SJSA1 (cell line): ENCODE measurements around the gene PHLDB3. TPM values are rescaled to one million over a fixed set of nuclear protein-coding genes. Genes with fewer than 3 reads are reported as not detected.
A peak's percentile ranks its signal among the peaks of the same experiment; 100 is the strongest.

Source experiments
- DNase-seq, 2 experiments: peaks; one replicate each; pipeline ENCODE4 v3.0.0-alpha.2; 2015 to 2020; ENCODE audit warnings: low spot score in 2 of 2, low read depth in 1 of 2
- H3K27ac ChIP-seq: fragments of 250-450 bp; sonication (Bioruptor Pico); 2 replicates; pipeline ENCODE4 v1.5.1; 2020; ENCODE audit warnings: mild to moderate bottlenecking, moderate library complexity
- H3K27me3 ChIP-seq: fragments of 250-450 bp; sonication (Bioruptor Pico); replicated peaks from 2 replicates; pipeline ENCODE4 v1.5.1; 2020; ENCODE audit warnings: mild to moderate bottlenecking, moderate library complexity
- H3K36me3 ChIP-seq: fragments of 250-450 bp; sonication (Bioruptor Pico); 2 replicates; pipeline ENCODE4 v1.5.1; 2020; ENCODE audit warnings: mild to moderate bottlenecking
- H3K4me1 ChIP-seq: fragments of 250-450 bp; sonication (Bioruptor Pico); replicated peaks from 2 replicates; pipeline ENCODE4 v1.6.1; 2021; ENCODE audit warnings: mild to moderate bottlenecking
- H3K4me3 ChIP-seq: fragments of 250-450 bp; sonication (Bioruptor Pico); 2 replicates; pipeline ENCODE4 v1.5.1; 2020; ENCODE audit warnings: mild to moderate bottlenecking
- H3K9me3 ChIP-seq: fragments of 250-450 bp; sonication (Bioruptor Pico); replicated peaks from 2 replicates; pipeline ENCODE4 v1.5.1; 2020; ENCODE audit warnings: mild to moderate bottlenecking
- total RNA-seq: library from RNA; depleted of rRNA; stranded (reverse); fragments of >200 nt; shearing (Covaris generic); gene quantifications from 2 replicates; pipeline ENCODE4 v1.2.3, GENCODE V29; 2014

PHLDB3 gene
- total RNA-seq, 1 experiment from 2014 or later, result 15.1 TPM

DNA sequence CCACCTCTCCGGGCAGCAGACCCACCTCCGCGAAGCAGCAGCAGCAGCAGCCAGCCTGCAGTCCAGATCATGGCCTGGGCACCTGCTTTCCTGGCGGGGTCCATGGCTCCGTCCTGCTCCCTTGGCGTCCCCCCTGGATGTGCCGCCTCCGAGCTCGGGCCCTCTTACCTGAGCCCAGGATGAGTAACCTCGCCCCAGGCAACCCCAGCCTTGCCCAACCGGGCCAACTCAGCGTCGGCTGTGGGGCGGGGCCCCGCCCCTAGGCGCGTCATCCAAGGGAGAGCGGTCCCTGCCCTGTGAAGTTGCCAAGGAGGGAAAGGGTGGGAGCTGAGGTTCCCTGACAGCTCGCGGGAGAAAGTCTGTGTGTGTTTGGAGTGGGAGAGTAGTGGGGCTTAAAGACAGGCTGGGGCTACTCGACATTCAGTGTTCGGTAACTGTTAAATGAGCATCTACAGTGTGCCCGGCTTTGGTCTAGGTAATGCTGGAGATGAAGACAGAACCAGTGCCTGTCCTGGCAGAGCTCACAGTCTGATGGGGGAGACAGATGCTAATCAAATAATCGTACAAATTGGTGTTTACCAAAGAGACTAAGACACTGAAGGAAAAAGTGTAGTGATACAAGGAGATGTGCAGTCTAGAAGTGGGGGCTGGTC is 39.0 kb downstream of the PHLDB3 start, which contains the start of gene LYPD3:
TSS of gene LYPD3 (minus strand) at position 141 of the 653 bp plus-strand sequence. CDS start at position 104, 37 bp downstream.
- peak within 1 kb of the TSS; percentile 54 for H3K4me3 ChIP-seq
- no peak within 1 kb of the TSS for H3K27ac ChIP-seq
- H3K36me3 ChIP-seq, result no peaks in the 10 kb centered on the region
- peaks cover 51% of the 10 kb centered on the region for H3K4me1 ChIP-seq
- no peaks in the 10 kb centered on the region for H3K27me3 ChIP-seq
- H3K9me3 ChIP-seq, result no peaks in the 10 kb centered on the region
- DNase-seq, result no peak

GRCh38 chr19:43464134-43464775 is 40.3 kb downstream of the PHLDB3 start:
- no peaks in the 10 kb centered on the region for H3K36me3 ChIP-seq
- peak overlapping the region; percentile 54 for H3K4me3 ChIP-seq
- peaks cover 39% of the 10 kb centered on the region for H3K4me1 ChIP-seq
- DNase-seq, result no peak
- H3K27ac ChIP-seq, result 0 out of 2 replicates have a peak overlapping the region, but pooled peaks have one; percentile 22
- H3K9me3 ChIP-seq, result no peaks in the 10 kb centered on the region
- H3K27me3 ChIP-seq, result no peaks in the 10 kb centered on the region

DNA sequence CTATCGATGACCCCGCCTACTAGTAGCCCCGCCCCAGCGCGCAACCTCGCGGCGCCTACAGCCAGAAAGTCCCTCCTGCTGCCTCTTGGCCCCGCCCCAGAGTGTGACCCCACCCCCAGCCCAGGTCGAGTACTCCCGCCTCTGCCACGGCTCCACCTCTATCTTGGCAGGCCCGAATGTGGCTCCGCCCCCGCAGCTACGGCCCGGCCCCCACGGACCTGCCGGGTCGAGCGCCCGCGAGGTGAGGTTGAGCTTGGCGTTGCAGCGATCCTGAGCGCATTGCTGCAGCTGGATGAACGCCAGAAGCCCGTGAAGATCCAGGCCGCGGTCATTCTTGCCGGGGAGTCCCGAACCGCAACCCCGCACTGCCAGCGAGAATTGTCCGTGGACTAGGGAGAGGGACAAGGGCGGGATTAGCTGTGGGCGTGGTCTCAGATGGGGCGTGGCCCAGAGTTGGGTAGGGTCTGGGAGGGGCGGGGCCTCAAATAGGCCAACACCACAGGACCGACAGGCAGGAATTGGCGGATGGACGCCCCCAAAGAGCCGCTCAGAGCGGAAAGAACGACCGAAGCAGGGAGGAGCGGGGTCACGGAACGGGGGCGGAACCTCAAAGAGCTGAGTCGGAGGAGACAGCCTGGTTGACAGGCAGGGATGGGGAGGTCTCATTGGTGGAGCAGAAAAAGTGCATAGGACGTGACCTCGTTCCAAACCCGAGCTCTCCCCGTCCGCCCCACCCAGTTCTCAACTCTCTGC is 41.0 kb downstream of the PHLDB3 start:
- Histone ChIP-seq H3K4me3 (peak overlapping the region; percentile 54), H3K9me3 (no peaks in the 10 kb centered on the region), H3K27ac (peak overlapping the region; percentile 22; the same call in 1 of the 2 replicates), H3K36me3 (no peaks in the 10 kb centered on the region), H3K4me1 (peaks cover 32% of the 10 kb centered on the region), H3K27me3 (no peaks in the 10 kb centered on the region)
- peak; percentile 98 to 99 for DNase-seq

DNA sequence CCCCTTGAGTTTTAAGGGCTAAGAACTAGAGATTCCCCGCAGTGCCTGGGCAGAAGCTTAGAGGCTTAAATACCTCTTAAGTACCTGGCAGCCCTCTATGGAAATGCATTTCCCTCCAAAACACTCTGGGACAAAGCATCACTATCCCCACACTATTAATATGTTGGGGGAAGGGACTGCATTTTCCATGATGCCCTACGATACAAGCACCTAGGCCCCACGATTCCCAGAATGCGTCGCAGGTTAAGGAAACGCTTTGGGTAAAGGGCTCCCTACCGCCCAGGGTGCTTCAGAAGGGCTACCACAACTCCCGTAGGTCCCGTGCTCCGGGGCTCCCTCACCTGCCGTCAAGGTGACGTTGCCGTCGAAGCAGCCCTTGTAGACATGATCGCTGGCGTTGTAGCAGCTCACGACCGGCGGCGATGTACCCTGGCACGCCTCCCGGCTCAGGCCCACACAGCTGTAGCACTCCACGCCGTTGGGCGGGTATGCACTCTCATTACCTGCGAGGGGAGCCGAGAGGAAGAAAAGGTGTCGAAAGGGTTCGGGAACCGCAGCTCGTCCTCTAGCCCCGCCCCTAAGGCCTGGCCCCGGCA is 41.7 kb downstream of the PHLDB3 start:
- Histone ChIP-seq H3K4me3 (peak overlapping the region; percentile 54), H3K9me3 (no peaks in the 10 kb centered on the region), H3K36me3 (no peaks in the 10 kb centered on the region), H3K27ac (no peak overlapping the region), H3K27me3 (no peaks in the 10 kb centered on the region), H3K4me1 (peaks cover 26% of the 10 kb centered on the region)
- DNase-seq, result no peak

- no peaks in the 10 kb centered on the region for H3K36me3 ChIP-seq
- H3K4me3 ChIP-seq, result no peak overlapping the region
- no peak overlapping the region for H3K27ac ChIP-seq
- H3K27me3 ChIP-seq, result no peaks in the 10 kb centered on the region
- H3K4me1 ChIP-seq, result peaks cover 21% of the 10 kb centered on the region
- no peaks in the 10 kb centered on the region for H3K9me3 ChIP-seq
- no peak for DNase-seq
These were observed 42.2 kb downstream of the PHLDB3 start for GRCh38 chr19:43462383-43462782.

DNA sequence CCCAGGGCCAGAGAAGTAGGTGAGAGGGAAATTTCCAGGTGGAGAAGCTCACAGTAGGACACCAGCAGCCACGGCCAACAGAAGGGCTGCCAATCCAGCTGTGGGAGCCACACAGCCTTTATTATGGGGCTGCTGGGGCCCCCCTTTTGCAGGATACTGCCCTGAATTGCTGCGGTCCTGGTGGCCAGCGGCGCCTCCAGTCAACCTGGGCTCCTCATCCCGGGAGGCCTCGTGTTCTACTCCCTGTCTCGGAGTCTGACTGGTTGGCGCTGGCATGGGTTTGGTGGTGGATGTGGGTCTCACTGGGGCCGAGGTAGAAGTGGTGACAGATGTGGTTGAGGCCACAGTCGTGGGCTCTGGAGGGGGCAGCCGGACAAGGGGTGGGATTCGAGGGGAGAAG is 43.2 kb downstream of the PHLDB3 start:
- no peak overlapping the region for H3K4me3 ChIP-seq
- H3K27ac ChIP-seq, result no peak overlapping the region
- DNase-seq, result no peak
- no peaks in the 10 kb centered on the region for H3K27me3 ChIP-seq
- H3K9me3 ChIP-seq, result no peaks in the 10 kb centered on the region
- peaks cover 14% of the 10 kb centered on the region for H3K4me1 ChIP-seq
- no peaks in the 10 kb centered on the region for H3K36me3 ChIP-seq

DNA sequence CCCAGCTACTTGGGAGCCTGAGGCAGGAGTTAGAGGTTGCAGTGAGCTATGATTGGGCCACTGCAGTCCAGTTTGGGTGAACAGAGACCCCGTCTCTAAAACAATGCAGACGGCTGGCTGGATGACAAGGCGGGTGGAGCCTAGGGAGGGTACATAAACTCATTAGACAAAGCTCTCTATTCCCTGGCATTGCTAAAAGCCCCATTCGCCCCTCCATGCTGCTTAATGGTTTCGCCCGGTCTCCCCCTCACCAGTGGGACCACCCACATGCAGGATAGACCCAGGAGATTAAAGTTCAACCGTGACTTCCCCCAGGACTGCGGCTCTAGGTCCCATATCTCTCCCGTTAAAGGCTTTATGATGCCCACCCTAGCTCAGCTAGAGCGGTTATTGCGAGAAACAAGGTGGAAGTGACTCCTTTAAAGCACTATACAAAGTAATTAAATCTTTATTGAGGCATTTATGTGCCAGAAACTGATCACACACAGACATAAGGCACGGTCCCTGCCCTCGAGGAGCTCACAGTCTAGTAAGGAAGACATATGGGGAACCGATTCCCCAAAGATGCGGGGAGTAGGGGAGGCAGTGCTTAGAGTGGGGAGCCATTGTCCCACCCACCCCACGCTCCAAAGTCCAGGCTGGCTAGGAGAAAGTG is 44.1 kb downstream of the PHLDB3 start:
- no peak for DNase-seq
- Histone ChIP-seq H3K4me1 (peaks cover 14% of the 10 kb centered on the region), H3K4me3 (no peak overlapping the region), H3K36me3 (no peaks in the 10 kb centered on the region), H3K27ac (no peak overlapping the region), H3K27me3 (no peaks in the 10 kb centered on the region), H3K9me3 (no peaks in the 10 kb centered on the region)

GRCh38 chr19:43457809-43458208 is 46.7 kb downstream of the PHLDB3 start:
- Histone ChIP-seq H3K27ac (no peak overlapping the region), H3K4me3 (no peak overlapping the region), H3K27me3 (no peaks in the 10 kb centered on the region), H3K36me3 (no peaks in the 10 kb centered on the region), H3K9me3 (0 out of 2 replicates have a peak, but pooled peaks cover under 1% of the 10 kb centered on the region), H3K4me1 (peaks cover under 1% of the 10 kb centered on the region; the same call in 1 of the 2 replicates)
- no peak for DNase-seq

DNA sequence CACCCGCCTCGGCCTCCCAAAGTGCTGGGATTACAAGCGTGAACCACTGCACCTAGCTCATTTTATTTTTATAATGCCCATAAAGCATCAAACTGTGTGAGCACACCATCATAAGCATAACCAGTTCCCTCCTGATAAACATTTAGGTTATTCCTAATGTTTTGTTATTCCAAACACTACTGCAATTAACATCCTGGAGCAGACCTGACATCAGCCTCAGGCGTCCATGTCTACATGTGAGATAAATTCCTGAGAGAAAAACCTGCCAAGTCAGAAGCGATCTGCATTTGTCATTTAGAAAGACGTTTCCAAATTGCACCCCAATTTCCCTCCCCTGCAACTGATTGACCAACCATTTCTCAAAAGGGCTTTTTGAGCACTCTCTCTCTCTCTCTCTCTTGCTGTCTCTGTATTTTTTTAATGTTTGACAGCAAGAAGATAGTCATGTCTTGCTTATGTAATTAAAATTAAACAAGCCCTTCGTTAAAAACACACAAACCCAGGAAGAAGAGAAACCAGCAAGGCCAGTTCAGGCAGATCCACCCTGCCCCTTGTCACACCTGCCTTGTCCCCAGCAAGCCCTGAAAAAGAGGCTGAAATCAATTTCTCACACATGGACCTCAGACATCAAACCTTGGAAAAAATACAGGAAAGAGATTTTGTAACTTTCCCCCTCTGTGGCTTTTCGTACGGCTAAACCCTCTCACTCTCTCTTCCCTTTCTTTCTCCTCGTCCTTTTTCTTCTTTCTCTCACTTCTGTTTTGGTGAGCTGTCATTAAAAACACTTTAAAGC is 49.0 kb downstream of the PHLDB3 start:
- Histone ChIP-seq H3K36me3 (no peaks in the 10 kb centered on the region), H3K4me1 (peaks cover 5% of the 10 kb centered on the region), H3K9me3 (0 out of 2 replicates have a peak, but pooled peaks cover 3% of the 10 kb centered on the region), H3K27ac (no peak overlapping the region), H3K27me3 (no peaks in the 10 kb centered on the region), H3K4me3 (no peak overlapping the region)
- DNase-seq, result no peak

GRCh38 chr19:43454031-43454430 is 50.5 kb downstream of the PHLDB3 start:
- H3K27me3 ChIP-seq, result no peaks in the 10 kb centered on the region
- no peak overlapping the region for H3K27ac ChIP-seq
- DNase-seq, result no peak
- peaks cover 7% of the 10 kb centered on the region for H3K4me1 ChIP-seq
- no peak overlapping the region for H3K4me3 ChIP-seq
- H3K36me3 ChIP-seq, result no peaks in the 10 kb centered on the region
- H3K9me3 ChIP-seq, result 0 out of 2 replicates have a peak, but pooled peaks cover 3% of the 10 kb centered on the region

DNA sequence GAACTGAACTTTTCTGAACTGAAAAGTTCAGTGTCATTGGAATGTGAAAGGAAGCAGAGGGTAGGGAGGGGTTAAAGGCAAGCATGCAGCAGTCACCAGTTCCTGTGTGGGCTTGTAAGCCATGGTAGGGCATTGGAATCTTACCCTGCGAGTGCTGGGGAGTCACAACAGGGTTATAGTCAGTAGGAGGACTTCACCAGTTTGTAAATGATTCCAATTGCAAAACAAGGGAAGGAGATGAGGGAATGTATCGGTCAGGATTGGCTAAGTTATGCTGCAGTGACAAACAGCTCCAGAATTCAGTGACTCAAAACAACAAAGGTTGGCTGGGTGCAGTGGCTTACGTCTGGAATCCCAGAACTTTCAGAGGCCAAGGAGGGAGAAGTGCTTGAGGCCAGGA is 52.0 kb downstream of the PHLDB3 start:
- H3K36me3 ChIP-seq, result no peaks in the 10 kb centered on the region
- H3K4me3 ChIP-seq, result no peak overlapping the region
- 0 out of 2 replicates have a peak, but pooled peaks cover 3% of the 10 kb centered on the region for H3K9me3 ChIP-seq
- no peak overlapping the region for H3K27ac ChIP-seq
- H3K4me1 ChIP-seq, result peaks cover 7% of the 10 kb centered on the region
- H3K27me3 ChIP-seq, result no peaks in the 10 kb centered on the region
- DNase-seq, result no peak

DNA sequence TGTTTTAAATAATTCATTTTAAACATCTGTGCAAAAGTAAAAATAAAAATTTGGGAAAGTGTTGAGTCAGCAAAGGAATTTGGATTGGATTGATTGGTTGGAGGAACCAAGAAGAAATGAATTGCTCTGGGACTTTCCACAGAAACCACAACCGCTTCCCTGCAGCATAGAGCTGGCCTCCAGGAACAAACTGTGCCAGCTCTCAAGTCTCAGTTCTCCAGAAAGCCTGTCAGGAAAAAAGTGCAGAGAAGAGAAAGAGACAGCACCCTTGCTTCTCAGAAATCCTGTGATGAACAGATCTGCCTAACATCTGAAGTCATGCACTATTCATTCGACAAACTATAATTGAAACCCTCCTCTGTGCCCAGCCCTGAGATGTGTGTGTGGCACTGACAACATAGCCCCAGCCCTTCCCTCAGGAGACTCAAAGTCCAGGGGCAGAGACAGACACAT is 54.0 kb downstream of the PHLDB3 start:
- H3K36me3 ChIP-seq, result no peaks in the 10 kb centered on the region
- H3K4me3 ChIP-seq, result no peak overlapping the region
- 0 out of 2 replicates have a peak overlapping the region, but pooled peaks have one; percentile 9 for H3K27ac ChIP-seq
- H3K4me1 ChIP-seq, result peaks cover 7% of the 10 kb centered on the region
- H3K9me3 ChIP-seq, result 0 out of 2 replicates have a peak, but pooled peaks cover 3% of the 10 kb centered on the region
- H3K27me3 ChIP-seq, result no peaks in the 10 kb centered on the region
- DNase-seq, result peak in 1 of 2 experiments; percentile 33
